ENCODE results near the gene CCL13.

DNA sequence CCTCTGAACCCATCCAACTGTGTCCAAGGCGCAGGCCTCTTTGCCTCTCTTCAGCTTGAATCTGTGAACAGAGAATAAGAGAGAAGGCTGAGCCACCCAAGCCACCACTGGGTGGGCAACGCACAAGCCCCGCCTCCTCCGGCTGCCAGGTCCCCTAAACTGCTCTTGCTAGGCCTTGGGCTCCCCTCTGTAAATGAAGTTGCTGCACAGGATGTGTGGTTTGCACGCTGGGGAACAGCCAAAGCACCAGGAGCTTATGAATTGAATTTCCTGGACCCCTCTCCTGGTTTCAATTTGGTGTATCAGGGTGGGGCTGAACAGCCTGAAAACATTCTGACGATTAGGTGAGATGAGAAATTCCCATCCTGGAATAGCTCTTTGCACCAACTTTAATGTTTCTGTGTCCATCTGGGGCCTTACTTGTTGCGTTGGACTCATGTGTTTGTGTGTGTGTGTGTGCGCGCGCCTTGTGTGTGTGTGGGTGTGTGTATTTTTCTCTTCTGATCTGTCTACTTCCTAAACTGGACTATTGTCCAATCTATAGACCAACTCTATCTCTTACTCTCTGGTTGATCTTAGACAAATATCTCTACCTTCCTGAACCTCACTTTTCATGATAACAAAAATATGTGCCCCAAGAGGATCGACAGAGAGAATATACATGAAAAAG is 4.5 kb downstream of the CCL13 start:
- TF ChIP-seq YY1 (tag by site-specific recombination; IDR thresholded peaks at IDR 0.05) = no peak
- TF ChIP-seq KLF10 (tag by site-specific recombination; IDR thresholded peaks at IDR 0.05) = no peak
- TF ChIP-seq, protein P1, sequence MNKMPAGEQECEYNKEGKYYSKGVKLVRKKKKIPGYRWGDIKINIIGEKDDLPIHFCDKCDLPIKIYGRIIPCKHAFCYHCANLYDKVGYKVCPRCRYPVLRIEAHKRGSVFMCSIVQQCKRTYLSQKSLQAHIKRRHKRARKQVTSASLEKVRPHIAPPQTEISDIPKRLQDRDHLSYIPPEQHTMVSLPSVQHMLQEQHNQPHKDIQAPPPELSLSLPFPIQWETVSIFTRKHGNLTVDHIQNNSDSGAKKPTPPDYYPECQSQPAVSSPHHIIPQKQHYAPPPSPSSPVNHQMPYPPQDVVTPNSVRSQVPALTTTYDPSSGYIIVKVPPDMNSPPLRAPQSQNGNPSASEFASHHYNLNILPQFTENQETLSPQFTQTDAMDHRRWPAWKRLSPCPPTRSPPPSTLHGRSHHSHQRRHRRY (tag by site-specific recombination; IDR thresholded peaks at IDR 0.05) = no peak
- TF ChIP-seq, protein P2, sequence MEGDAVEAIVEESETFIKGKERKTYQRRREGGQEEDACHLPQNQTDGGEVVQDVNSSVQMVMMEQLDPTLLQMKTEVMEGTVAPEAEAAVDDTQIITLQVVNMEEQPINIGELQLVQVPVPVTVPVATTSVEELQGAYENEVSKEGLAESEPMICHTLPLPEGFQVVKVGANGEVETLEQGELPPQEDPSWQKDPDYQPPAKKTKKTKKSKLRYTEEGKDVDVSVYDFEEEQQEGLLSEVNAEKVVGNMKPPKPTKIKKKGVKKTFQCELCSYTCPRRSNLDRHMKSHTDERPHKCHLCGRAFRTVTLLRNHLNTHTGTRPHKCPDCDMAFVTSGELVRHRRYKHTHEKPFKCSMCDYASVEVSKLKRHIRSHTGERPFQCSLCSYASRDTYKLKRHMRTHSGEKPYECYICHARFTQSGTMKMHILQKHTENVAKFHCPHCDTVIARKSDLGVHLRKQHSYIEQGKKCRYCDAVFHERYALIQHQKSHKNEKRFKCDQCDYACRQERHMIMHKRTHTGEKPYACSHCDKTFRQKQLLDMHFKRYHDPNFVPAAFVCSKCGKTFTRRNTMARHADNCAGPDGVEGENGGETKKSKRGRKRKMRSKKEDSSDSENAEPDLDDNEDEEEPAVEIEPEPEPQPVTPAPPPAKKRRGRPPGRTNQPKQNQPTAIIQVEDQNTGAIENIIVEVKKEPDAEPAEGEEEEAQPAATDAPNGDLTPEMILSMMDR (tag by site-specific recombination; IDR thresholded peaks at IDR 0.05) = no peak
- TF ChIP-seq ZNF701 (tag by site-specific recombination; IDR thresholded peaks at IDR 0.05) = no peak
- no peak for TF ChIP-seq SP2 (tag by site-specific recombination; IDR thresholded peaks at IDR 0.05)
- TF ChIP-seq ZNF785 (tag by site-specific recombination; IDR thresholded peaks at IDR 0.05) = no peak
- TF ChIP-seq, protein P3, sequence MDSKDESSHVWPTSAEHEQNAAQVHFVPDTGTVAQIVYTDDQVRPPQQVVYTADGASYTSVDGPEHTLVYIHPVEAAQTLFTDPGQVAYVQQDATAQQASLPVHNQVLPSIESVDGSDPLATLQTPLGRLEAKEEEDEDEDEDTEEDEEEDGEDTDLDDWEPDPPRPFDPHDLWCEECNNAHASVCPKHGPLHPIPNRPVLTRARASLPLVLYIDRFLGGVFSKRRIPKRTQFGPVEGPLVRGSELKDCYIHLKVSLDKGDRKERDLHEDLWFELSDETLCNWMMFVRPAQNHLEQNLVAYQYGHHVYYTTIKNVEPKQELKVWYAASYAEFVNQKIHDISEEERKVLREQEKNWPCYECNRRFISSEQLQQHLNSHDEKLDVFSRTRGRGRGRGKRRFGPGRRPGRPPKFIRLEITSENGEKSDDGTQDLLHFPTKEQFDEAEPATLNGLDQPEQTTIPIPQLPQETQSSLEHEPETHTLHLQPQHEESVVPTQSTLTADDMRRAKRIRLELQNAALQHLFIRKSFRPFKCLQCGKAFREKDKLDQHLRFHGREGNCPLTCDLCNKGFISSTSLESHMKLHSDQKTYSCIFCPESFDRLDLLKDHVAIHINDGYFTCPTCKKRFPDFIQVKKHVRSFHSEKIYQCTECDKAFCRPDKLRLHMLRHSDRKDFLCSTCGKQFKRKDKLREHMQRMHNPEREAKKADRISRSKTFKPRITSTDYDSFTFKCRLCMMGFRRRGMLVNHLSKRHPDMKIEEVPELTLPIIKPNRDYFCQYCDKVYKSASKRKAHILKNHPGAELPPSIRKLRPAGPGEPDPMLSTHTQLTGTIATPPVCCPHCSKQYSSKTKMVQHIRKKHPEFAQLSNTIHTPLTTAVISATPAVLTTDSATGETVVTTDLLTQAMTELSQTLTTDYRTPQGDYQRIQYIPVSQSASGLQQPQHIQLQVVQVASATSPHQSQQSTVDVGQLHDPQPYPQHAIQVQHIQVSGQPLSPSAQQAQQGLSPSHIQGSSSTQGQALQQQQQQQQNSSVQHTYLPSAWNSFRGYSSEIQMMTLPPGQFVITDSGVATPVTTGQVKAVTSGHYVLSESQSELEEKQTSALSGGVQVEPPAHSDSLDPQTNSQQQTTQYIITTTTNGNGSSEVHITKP (tag by site-specific recombination; IDR thresholded peaks at IDR 0.05) = no peak
- TF ChIP-seq, protein P4, sequence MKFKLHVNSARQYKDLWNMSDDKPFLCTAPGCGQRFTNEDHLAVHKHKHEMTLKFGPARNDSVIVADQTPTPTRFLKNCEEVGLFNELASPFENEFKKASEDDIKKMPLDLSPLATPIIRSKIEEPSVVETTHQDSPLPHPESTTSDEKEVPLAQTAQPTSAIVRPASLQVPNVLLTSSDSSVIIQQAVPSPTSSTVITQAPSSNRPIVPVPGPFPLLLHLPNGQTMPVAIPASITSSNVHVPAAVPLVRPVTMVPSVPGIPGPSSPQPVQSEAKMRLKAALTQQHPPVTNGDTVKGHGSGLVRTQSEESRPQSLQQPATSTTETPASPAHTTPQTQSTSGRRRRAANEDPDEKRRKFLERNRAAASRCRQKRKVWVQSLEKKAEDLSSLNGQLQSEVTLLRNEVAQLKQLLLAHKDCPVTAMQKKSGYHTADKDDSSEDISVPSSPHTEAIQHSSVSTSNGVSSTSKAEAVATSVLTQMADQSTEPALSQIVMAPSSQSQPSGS (tag by site-specific recombination; IDR thresholded peaks at IDR 0.05; ENCODE audit: low read depth) = no peak

All from HEK293 (cell line).